ENCODE results near the gene ALDOA.
A peak's percentile ranks its signal among the peaks of the same experiment; 100 is the strongest.

ALDOA gene

DNA sequence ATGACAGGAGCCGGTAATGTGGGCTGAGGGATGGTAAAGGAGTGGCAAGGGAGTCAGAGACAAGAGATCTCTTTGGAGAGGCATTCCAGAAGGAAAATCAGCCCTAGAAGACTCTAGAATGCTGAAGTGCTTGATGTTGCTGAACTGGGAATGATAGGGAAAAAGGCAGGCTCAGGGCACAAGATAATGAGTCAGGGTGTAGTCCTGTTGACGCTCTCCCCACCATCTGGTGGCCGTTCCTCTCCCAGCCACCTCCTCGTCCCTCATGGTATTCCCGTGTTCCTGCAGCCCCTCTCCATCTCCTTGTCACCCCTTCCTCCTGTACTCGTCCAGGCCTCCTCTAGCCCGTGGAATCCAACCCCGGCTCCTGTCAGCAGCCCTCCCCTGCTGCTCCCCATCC is 11.1 kb upstream of the ALDOA start:
- DNase-seq (ENCODE audit: extremely low read depth, insufficient read length) = no peak
- Histone ChIP-seq H3K27me3 (replicated peaks; ENCODE audit: control insufficient read depth, insufficient read depth, low read length) (no peaks in the 10 kb centered on the region), H3K4me3 (replicated peaks; ENCODE audit: low read depth, low read length) (no peak overlapping the region), H3K36me3 (ENCODE audit: control insufficient read depth, insufficient read depth, low read length) (no peaks in the 10 kb centered on the region)
- TF ChIP-seq CTCF (IDR thresholded peaks at IDR 0.05; ENCODE audit: insufficient read depth, low read length, poor library complexity, severe bottlenecking) = no peak

- H3K4me3 ChIP-seq (replicated peaks; ENCODE audit: low read depth, low read length) = no peak overlapping the region
- no peaks in the 10 kb centered on the region for H3K36me3 ChIP-seq (ENCODE audit: control insufficient read depth, insufficient read depth, low read length)
- H3K27me3 ChIP-seq (replicated peaks; ENCODE audit: control insufficient read depth, insufficient read depth, low read length) = no peaks in the 10 kb centered on the region
- DNase-seq (ENCODE audit: extremely low read depth, insufficient read length) = peak; percentile 55
- TF ChIP-seq CTCF (IDR thresholded peaks at IDR 0.05; ENCODE audit: insufficient read depth, low read length, poor library complexity, severe bottlenecking) = peak; percentile 85
Observed at GRCh38 chr16:30054959-30055553, 10.5 kb upstream of the ALDOA start.

DNA sequence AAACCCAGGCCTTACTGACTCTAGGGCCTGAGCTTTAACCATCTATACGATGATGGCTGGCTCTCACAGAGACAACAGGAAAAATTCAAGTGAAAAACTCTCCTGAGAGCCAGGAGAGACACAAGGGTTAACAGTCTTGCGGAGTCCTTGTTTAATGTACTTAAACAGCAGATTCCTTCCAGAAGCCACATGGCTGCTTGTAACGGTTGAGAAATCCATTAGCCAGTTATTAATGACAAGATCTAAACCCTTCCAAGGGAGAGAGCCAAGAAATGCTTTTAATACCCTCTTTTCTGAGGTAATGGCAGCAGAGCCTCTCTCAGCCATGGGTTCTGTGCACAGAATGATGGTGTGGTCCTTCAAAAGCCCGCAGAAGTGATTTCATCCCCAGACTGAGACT is 5.2 kb upstream of the ALDOA start:
- Histone ChIP-seq H3K27me3 (replicated peaks; ENCODE audit: control insufficient read depth, insufficient read depth, low read length) (no peaks in the 10 kb centered on the region), H3K36me3 (ENCODE audit: control insufficient read depth, insufficient read depth, low read length) (no peaks in the 10 kb centered on the region), H3K4me3 (replicated peaks; ENCODE audit: low read depth, low read length) (no peak overlapping the region)
- TF ChIP-seq CTCF (IDR thresholded peaks at IDR 0.05; ENCODE audit: insufficient read depth, low read length, poor library complexity, severe bottlenecking) = no peak
- DNase-seq (ENCODE audit: extremely low read depth, insufficient read length) = no peak

- H3K4me3 ChIP-seq (replicated peaks; ENCODE audit: low read depth, low read length) = no peak overlapping the region
- no peaks in the 10 kb centered on the region for H3K36me3 ChIP-seq (ENCODE audit: control insufficient read depth, insufficient read depth, low read length)
- no peaks in the 10 kb centered on the region for H3K27me3 ChIP-seq (replicated peaks; ENCODE audit: control insufficient read depth, insufficient read depth, low read length)
- no peak for DNase-seq (ENCODE audit: extremely low read depth, insufficient read length)
- TF ChIP-seq CTCF (IDR thresholded peaks at IDR 0.05; ENCODE audit: insufficient read depth, low read length, poor library complexity, severe bottlenecking) = no peak
Observed at GRCh38 chr16:30060836-30061554, 4.6 kb upstream of the ALDOA start.

DNA sequence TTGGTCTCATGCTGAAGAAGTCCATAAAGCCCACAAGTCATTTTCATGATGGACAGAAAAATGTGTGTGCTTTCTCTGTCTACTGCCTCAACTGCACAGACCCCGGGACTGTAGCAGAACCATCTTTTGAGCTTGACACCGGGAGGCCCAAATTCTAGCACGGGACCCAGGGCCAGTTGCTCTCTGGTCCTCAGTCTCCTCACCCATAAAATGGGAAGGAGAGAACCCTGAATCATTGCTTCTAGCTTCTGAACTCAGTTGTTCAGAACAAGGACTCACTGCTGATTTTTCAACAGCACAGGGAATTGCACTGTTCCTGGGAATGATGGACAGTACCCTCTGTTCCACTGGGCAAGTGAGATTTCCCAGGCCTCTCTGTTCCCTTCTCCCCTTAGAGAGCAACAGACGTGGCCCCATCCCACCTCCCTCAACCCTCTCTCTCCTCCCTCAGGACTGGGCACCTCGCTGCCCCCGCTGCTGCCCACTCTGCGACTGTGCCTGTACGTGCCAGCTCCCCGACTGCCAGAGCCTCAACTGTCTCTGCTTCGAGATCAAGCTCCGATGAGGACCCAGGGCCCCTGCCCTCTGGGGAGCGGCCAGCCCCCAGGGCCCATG is 2.2 kb upstream of the ALDOA start:
- TF ChIP-seq CTCF (IDR thresholded peaks at IDR 0.05; ENCODE audit: insufficient read depth, low read length, poor library complexity, severe bottlenecking) = no peak
- Histone ChIP-seq H3K36me3 (ENCODE audit: control insufficient read depth, insufficient read depth, low read length) (peaks cover 12% of the 10 kb centered on the region), H3K27me3 (replicated peaks; ENCODE audit: control insufficient read depth, insufficient read depth, low read length) (no peaks in the 10 kb centered on the region), H3K4me3 (replicated peaks; ENCODE audit: low read depth, low read length) (peak overlapping the region; percentile 95)
- no peak for DNase-seq (ENCODE audit: extremely low read depth, insufficient read length)
